ENCODE results near the gene EFS. TPM values are rescaled to one million over a fixed set of nuclear protein-coding genes. Genes with fewer than 3 reads are reported as not detected.
A peak's percentile ranks its signal among the peaks of the same experiment; 100 is the strongest.

The EFS gene
- polyA plus RNA-seq, 3 donors = not detected

- H3K4me2 ChIP-seq (replicated peaks; ENCODE audit: extremely low read depth, low read length, poor library complexity, severe bottlenecking) = no peak overlapping the region
- H3K9ac ChIP-seq (ENCODE audit: insufficient read depth, low read length, poor library complexity, severe bottlenecking) = no peak overlapping the region
- intact Hi-C loops (cut with micrococcal nuclease) = no loop called here
- H3K4me3 ChIP-seq (replicated peaks in 1 of 3; ENCODE audit: low read depth in 2 of 3, low read length in 3 of 3) = no peak overlapping the region
- no peak for DNase-seq
- H3K27ac Mint-ChIP-seq = no peak overlapping the region
- H3K27ac ChIP-seq (ENCODE audit: low read depth in 1 of 2, low read length in 2 of 2) = no peak overlapping the region
- peaks cover 4 to 12% of the 10 kb centered on the region in 2 donors for H3K4me1 ChIP-seq (ENCODE audit: control insufficient read depth in 1 of 2, insufficient read depth in 2 of 2, low read length in 2 of 2)
- H3K4me1 Mint-ChIP-seq = peaks cover 9% of the 10 kb centered on the region
- peaks cover 0 to 30% of the 10 kb centered on the region in 2 donors for H3K9me3 ChIP-seq (replicated peaks in 1 of 2; ENCODE audit: control insufficient read depth in 1 of 2, insufficient read depth in 1 of 2, low read length in 2 of 2)
- no peaks in the 10 kb centered on the region for H3K36me3 ChIP-seq (replicated peaks in 1 of 2; ENCODE audit: control insufficient read depth in 1 of 2, insufficient read depth in 2 of 2, low read length in 2 of 2)
- H3K27me3 ChIP-seq (ENCODE audit: control insufficient read depth in 2 of 2, insufficient read depth in 2 of 2, low read length in 2 of 2) = peaks cover 42 to 57% of the 10 kb centered on the region in 2 donors
- H2AFZ ChIP-seq (ENCODE audit: insufficient read depth, low read depth, low read length, poor library complexity, severe bottlenecking) = no peak overlapping the region
- H3K4me3 Mint-ChIP-seq = peak overlapping the region in 1 of 2 donors; percentile 54
- H3K9me3 Mint-ChIP-seq = peaks cover 2 to 16% (median 6%) of the 10 kb centered on the region in 7 donors
- H3K27me3 Mint-ChIP-seq (ENCODE audit: low read depth in 3 of 3) = peaks cover 51 to 64% (median 53%) of the 10 kb centered on the region in 3 donors
- 80% methylated on average over 2 of the region's 5 CpGs for WGBS (ENCODE audit: insufficient coverage)
- no peaks in the 10 kb centered on the region for H3K79me2 ChIP-seq (ENCODE audit: insufficient read depth, low read length)
- H4K20me1 ChIP-seq (ENCODE audit: insufficient read depth, low read length) = no peaks in the 10 kb centered on the region
- peaks cover 0 to 9% of the 10 kb centered on the region in 2 donors for H3K36me3 Mint-ChIP-seq
- no peak for TF ChIP-seq CTCF (IDR thresholded peaks at IDR 0.05)
Measured at GRCh38 chr14:23353433-23353780, 11.6 kb downstream of the EFS start.

GRCh38 chr14:23352506-23353432, 12.2 kb downstream of the EFS start, which contains the start of gene SLC22A17:
SLC22A17 (minus strand) TSS chr14:23352887.
- Mint-ChIP-seq H3K4me3 (peak within 1 kb of the TSS; percentile 48 to 68), H3K27ac (no peak within 1 kb of the TSS), H3K36me3 (peaks cover 0 to 9% of the 10 kb centered on the region in 2 donors), H3K9me3 (peaks cover 2 to 16% (median 6%) of the 10 kb centered on the region in 7 donors), H3K27me3 (ENCODE audit: low read depth in 3 of 3) (peaks cover 51 to 65% (median 54%) of the 10 kb centered on the region in 3 donors), H3K4me1 (peaks cover 9% of the 10 kb centered on the region)
- Histone ChIP-seq H3K4me1 (ENCODE audit: control insufficient read depth in 1 of 2, insufficient read depth in 2 of 2, low read length in 2 of 2) (peaks cover 4 to 12% of the 10 kb centered on the region in 2 donors), H3K4me2 (replicated peaks; ENCODE audit: extremely low read depth, low read length, poor library complexity, severe bottlenecking) (peak within 1 kb of the TSS; percentile 60), H3K9ac (ENCODE audit: insufficient read depth, low read length, poor library complexity, severe bottlenecking) (peak within 1 kb of the TSS; percentile 4), H4K20me1 (ENCODE audit: insufficient read depth, low read length) (no peaks in the 10 kb centered on the region), H3K27ac (ENCODE audit: low read depth in 1 of 2, low read length in 2 of 2) (no peak within 1 kb of the TSS), H3K27me3 (ENCODE audit: control insufficient read depth in 2 of 2, insufficient read depth in 2 of 2, low read length in 2 of 2) (peaks cover 42 to 57% of the 10 kb centered on the region in 2 donors), H3K4me3 (replicated peaks in 1 of 3; ENCODE audit: low read depth in 2 of 3, low read length in 3 of 3) (peak within 1 kb of the TSS in 1 of 3 experiments; percentile 51), H3K79me2 (ENCODE audit: insufficient read depth, low read length) (no peaks in the 10 kb centered on the region), H2AFZ (ENCODE audit: insufficient read depth, low read depth, low read length, poor library complexity, severe bottlenecking) (peak within 1 kb of the TSS; percentile 41), H3K36me3 (replicated peaks in 1 of 2; ENCODE audit: control insufficient read depth in 1 of 2, insufficient read depth in 2 of 2, low read length in 2 of 2) (no peaks in the 10 kb centered on the region), H3K9me3 (replicated peaks in 1 of 2; ENCODE audit: control insufficient read depth in 1 of 2, insufficient read depth in 1 of 2, low read length in 2 of 2) (peaks cover 0 to 30% of the 10 kb centered on the region in 2 donors)
- DNase-seq = peak in 1 of 3 donors; percentile 4
- 2% methylated on average over 30 of the region's 42 CpGs for WGBS (ENCODE audit: insufficient coverage)
- intact Hi-C loops (cut with micrococcal nuclease) = no loop called here
- TF ChIP-seq CTCF (IDR thresholded peaks at IDR 0.05) = no peak

All from CD14-positive monocyte (primary cell).